GM12891 (cell line): ENCODE results near the gene ATP11A.

Experiments used
- POLR2A ChIP-seq: IDR thresholded peaks from 2 replicates; pipeline ENCODE4 v1.6.1; 2011; ENCODE audit warnings: low read depth, low read length, control low read depth
- SPI1 ChIP-seq: IDR thresholded peaks from 2 replicates; pipeline ENCODE4 v1.6.1; 2011; ENCODE audit warnings: low read depth, low read length, control low read depth
- TAF1 ChIP-seq: IDR thresholded peaks from 2 replicates; pipeline ENCODE4 v1.6.1; 2011; ENCODE audit warnings: low read depth, low read length, control low read depth

GRCh38 chr13:112790735-112791641 is 101.2 kb downstream of the ATP11A start:
- TF ChIP-seq POLR2A (no peak), SPI1 (no peak), TAF1 (no peak)
